Endothelial cell of umbilical vein (primary cell): Measurements from ENCODE around the gene EIF2S2. TPM values are rescaled to one million over a fixed set of nuclear protein-coding genes. Genes with fewer than 3 reads are reported as not detected.

Experiments used
- BruUV-seq: library from RNA; stranded (reverse); fragments of 400-500 nt; replicated peaks from 2 replicates; lab custom pipeline; 2021; lab: Mats Ljungman, UMichigan
- CTCF ChIA-PET: fragments of 300-600, 350-600 bp; sonication (Branson Sonifier 250); formaldehyde crosslinking; loops from one replicate; lab custom pipeline; 2021; ENCODE audit warnings: antibody characterized with exemption, inconsistent platforms; lab: Charles Lee
- POLR2A ChIA-PET: fragments of 300-600, 350-600 bp; sonication (Branson Sonifier 250); formaldehyde crosslinking; loops from one replicate; lab custom pipeline; 2021; ENCODE audit warnings: antibody characterized with exemption, inconsistent platforms; lab: Charles Lee
- DNase-seq: peaks from one replicate; pipeline ENCODE4 v3.0.0-alpha.2; 2011; ENCODE audit warnings: low read depth, low spot score
- FAIRE-seq: peaks from 2 replicates; lab custom pipeline; 2011; peaks lifted over from hg19 to GRCh38; lab: Jason Lieb, UNC
- H2AFZ ChIP-seq: 2 replicates; pipeline ENCODE4 v1.6.0; 2012; ENCODE audit warnings: low read depth, low read length, control low read depth, inconsistent platforms
- H3K27ac ChIP-seq: 2 replicates; pipeline ENCODE4 v1.5.1; 2011; ENCODE audit warnings: low read depth, mild to moderate bottlenecking, control low read depth, low read length, moderate library complexity; ENCODE audit not compliant: insufficient read depth
- H3K27me3 ChIP-seq, 2 experiments: 2 replicates each; pipeline versions ENCODE4 v1.6.0 to v1.6.1; 2011; ENCODE audit warnings: low read length in 2 of 2, mixed read lengths in 1 of 2; ENCODE audit not compliant: control insufficient read depth in 2 of 2, insufficient read depth in 2 of 2
- H3K36me3 ChIP-seq, 2 experiments: 2 replicates in 1 of 2; 3 replicates in 1 of 2; pipeline ENCODE4 v1.5.1; 2011; ENCODE audit warnings: low read length in 2 of 2, mild to moderate bottlenecking in 1 of 2, moderate library complexity in 1 of 2; ENCODE audit not compliant: control insufficient read depth in 2 of 2, insufficient read depth in 2 of 2; ENCODE audit errors: extremely low read depth in 1 of 2
- H3K4me1 ChIP-seq: 3 replicates; pipeline ENCODE4 v1.5.1; 2011; ENCODE audit warnings: mild to moderate bottlenecking, low read length; ENCODE audit not compliant: control insufficient read depth, insufficient read depth; ENCODE audit errors: extremely low read depth
- H3K4me2 ChIP-seq: 2 replicates; pipeline ENCODE4 v1.6.1; 2011; ENCODE audit warnings: low read length, control low read depth, mixed read lengths; ENCODE audit not compliant: insufficient read depth
- H3K4me3 ChIP-seq, 3 experiments: fragments of 200-600 bp in 1 of 3; sonication (generic), shearing (Covaris generic) in 1 of 3; replicated peaks in 1 of 3; 2 replicates each; pipeline ENCODE4 v1.5.1; 2011 to 2016; ENCODE audit warnings: control low read depth in 3 of 3, low read length in 3 of 3, mild to moderate bottlenecking in 2 of 3, inconsistent platforms in 1 of 3, low read depth in 1 of 3, moderate library complexity in 1 of 3; ENCODE audit not compliant: insufficient read depth in 1 of 3
- H3K79me2 ChIP-seq: 2 replicates; pipeline ENCODE4 v1.6.0; 2012; ENCODE audit warnings: low read length, inconsistent platforms; ENCODE audit not compliant: control insufficient read depth, insufficient read depth
- H3K9ac ChIP-seq: replicated peaks from 2 replicates; pipeline ENCODE3; 2011; ENCODE audit warnings: low read length, control low read depth; ENCODE audit not compliant: insufficient read depth; ENCODE audit errors: extremely low read depth
- H3K9me1 ChIP-seq: replicated peaks from 3 replicates; pipeline ENCODE4 v1.6.0; 2011; ENCODE audit warnings: mild to moderate bottlenecking, low read length; ENCODE audit not compliant: control insufficient read depth, insufficient read depth; ENCODE audit errors: extremely low read depth
- H3K9me3 ChIP-seq: replicated peaks from 2 replicates; pipeline ENCODE4 v1.5.1; 2012; ENCODE audit warnings: low read length, inconsistent platforms; ENCODE audit not compliant: control insufficient read depth, insufficient read depth
- H4K20me1 ChIP-seq: replicated peaks from 2 replicates; pipeline ENCODE3; 2011; ENCODE audit warnings: mild to moderate bottlenecking, low read length; ENCODE audit not compliant: control insufficient read depth, insufficient read depth; ENCODE audit errors: extremely low read depth
- CTCF ChIP-seq, 2 donors: IDR thresholded peaks; 1 replicate in 1 of 2; 2 replicates in 1 of 2; pipeline ENCODE4 v1.5.1; 2011; ENCODE audit warnings: low read length in 2 of 2, mild to moderate bottlenecking in 2 of 2, moderate library complexity in 2 of 2, control low read depth in 1 of 2, inconsistent platforms in 1 of 2, low read depth in 1 of 2; ENCODE audit not compliant: insufficient read depth in 1 of 2; ENCODE audit errors: extremely low read depth in 1 of 2
- EZH2 ChIP-seq: IDR thresholded peaks from 2 replicates; pipeline ENCODE4 v1.6.1; 2012; ENCODE audit warnings: borderline replicate concordance, low read depth, mild to moderate bottlenecking, moderate library complexity, low read length, inconsistent platforms; ENCODE audit not compliant: severe bottlenecking
- FOS ChIP-seq: IDR thresholded peaks from 2 replicates; pipeline ENCODE4 v1.6.1; 2011; ENCODE audit warnings: mild to moderate bottlenecking, low read length, moderate library complexity, borderline replicate concordance; ENCODE audit not compliant: insufficient read depth
- GATA2 ChIP-seq: IDR thresholded peaks from 2 replicates; pipeline ENCODE4 v1.7.0; 2011; ENCODE audit warnings: low read depth, mild to moderate bottlenecking, moderate library complexity, mixed read lengths, low read length; ENCODE audit not compliant: insufficient read length, insufficient read depth
- JUN ChIP-seq: IDR thresholded peaks from 2 replicates; pipeline ENCODE4 v1.6.1; 2011; ENCODE audit warnings: borderline replicate concordance, low read depth; ENCODE audit not compliant: insufficient read length, insufficient read depth
- MAX ChIP-seq: IDR thresholded peaks from 2 replicates; pipeline ENCODE4 v1.6.1; 2011; ENCODE audit not compliant: insufficient read depth, insufficient read length
- MYC ChIP-seq: IDR thresholded peaks from one replicate; pipeline ENCODE4 v1.6.1; 2011; ENCODE audit warnings: mild to moderate bottlenecking, low read depth, low read length
- POLR2A ChIP-seq: IDR thresholded peaks from 2 replicates; pipeline ENCODE4 v1.6.1; 2012; ENCODE audit warnings: low read depth, mild to moderate bottlenecking, control low read depth, low read length
- POLR2AphosphoS5 ChIP-seq: IDR thresholded peaks from 2 replicates; pipeline ENCODE4 v1.6.1; 2012; ENCODE audit warnings: low read depth, mild to moderate bottlenecking, control low read depth, low read length, moderate library complexity; ENCODE audit not compliant: insufficient read depth
- dilution Hi-C: fragments of 300-500 bp; cut with MboI; formaldehyde crosslinking; loops from one replicate; pipeline ENCODE4 v1.15.0; 2019; ENCODE audit warnings: low sequenced_read_pairs; ENCODE audit not compliant: extremely low pct_ligation_motif_present
- intact Hi-C: fragments of 100-400 bp; cut with micrococcal nuclease; formaldehyde crosslinking; loops from one replicate; pipeline ENCODE4 v1.10.0; 2022
- polyA plus RNA-seq, 4 experiments: library from polyadenylated mRNA; depleted of rRNA in 3 of 4; stranded (reverse) in 3 of 4; unstranded in 1 of 4; fragments of >200 nt; gene quantifications; 2 replicates each; pipeline versions ENCODE4 v1.2.1 to v1.2.3, GENCODE V29; 2011 to 2012; ENCODE audit warnings: missing spikeins in 1 of 4
- total RNA-seq: library from RNA; stranded (reverse); gene quantifications from 2 replicates; pipeline ENCODE4 v1.2.3, GENCODE V29; 2021

The EIF2S2 gene
- total and polyA plus RNA-seq, 2 donors (not counting 3 experiments of a cell fraction or from before 2014, with no cell fraction given) = 38.8 to 99.3 TPM

- Histone ChIP-seq H3K4me3 (no peak overlapping the region), H3K27me3 (peaks cover 0 to 1% of the 10 kb centered on the region in 2 experiments), H3K4me1 (no peaks in the 10 kb centered on the region), H3K79me2 (no peaks in the 10 kb centered on the region), H3K9ac (no peak overlapping the region), H3K36me3 (no peaks in the 10 kb centered on the region), H3K9me3 (no peaks in the 10 kb centered on the region), H3K4me2 (no peak overlapping the region), H3K9me1 (no peaks in the 10 kb centered on the region), H4K20me1 (no peaks in the 10 kb centered on the region), H2AFZ (no peak overlapping the region), H3K27ac (no peak overlapping the region)
- intact Hi-C loops = no loop called here
- CTCF ChIA-PET = no interaction called here
- TF ChIP-seq JUN (no peak), MYC (no peak), FOS (no peak), EZH2 (no peak), MAX (no peak), POLR2AphosphoS5 (no peak), CTCF (IDR thresholded peaks at IDR 0.05; ENCODE audit: extremely low read depth in 1 of 2, insufficient read depth in 1 of 2, low read depth in 1 of 2, low read length in 2 of 2) (no peak), POLR2A (no peak), GATA2 (no peak)
- DNase-seq (no peak), FAIRE-seq (no peak)
- dilution Hi-C loops = no loop called here
- no TSS peak for BruUV-seq
- POLR2A ChIA-PET = no interaction called here
Observed at GRCh38 chr20:34142121-34142520, 30.1 kb upstream of the EIF2S2 start.
